IMR-90 (cell line): ENCODE results near the gene RASD2.

Experiments used
- CTCF ChIP-seq: conservative IDR thresholded peaks from 2 replicates; pipeline ENCODE4 v1.5.1; 2012; ENCODE audit warnings: mild to moderate bottlenecking, low read depth, low read length, improper control_type of control experiment
- ELK1 ChIP-seq: fragments of 150-350 bp; IDR thresholded peaks from 2 replicates; pipeline ENCODE4 v1.6.1; 2016; ENCODE audit warnings: low read depth, mild to moderate bottlenecking, low read length, moderate library complexity, borderline replicate concordance
- MAZ ChIP-seq: IDR thresholded peaks from 2 replicates; pipeline ENCODE4 v1.6.1; 2012; ENCODE audit warnings: low read depth, mild to moderate bottlenecking, low read length, improper control_type of control experiment, moderate library complexity, borderline replicate concordance
- RAD21 ChIP-seq: IDR thresholded peaks from 2 replicates; pipeline ENCODE4 v1.6.1; 2012; ENCODE audit warnings: low read length, improper control_type of control experiment
- RCOR1 ChIP-seq: IDR thresholded peaks from 2 replicates; pipeline ENCODE4 v1.6.1; 2012; ENCODE audit warnings: mild to moderate bottlenecking, low read length, improper control_type of control experiment; ENCODE audit not compliant: insufficient replicate concordance
- USF2 ChIP-seq: fragments of 150-350 bp; IDR thresholded peaks from 2 replicates; pipeline ENCODE4 v1.6.1; 2017; ENCODE audit warnings: mild to moderate bottlenecking, antibody characterized with exemption, low read length, low read depth

- no peak for TF ChIP-seq CTCF
- no peak for TF ChIP-seq RAD21
- TF ChIP-seq USF2, result no peak
- TF ChIP-seq RCOR1, result no peak
- TF ChIP-seq ELK1, result no peak
- TF ChIP-seq MAZ, result no peak
Observed at GRCh38 chr22:35587896-35588295, 47.3 kb downstream of the RASD2 start.
